GM18870 (cell line): ENCODE results near the gene FGB.

Source experiments
- ATAC-seq: cut with Tn5 transposase; IDR thresholded peaks from one replicate; pipeline ENCODE4 v1.9.1; 2021; ENCODE audit warnings: moderate library complexity; ENCODE audit not compliant: unreplicated experiment

FGB gene

DNA sequence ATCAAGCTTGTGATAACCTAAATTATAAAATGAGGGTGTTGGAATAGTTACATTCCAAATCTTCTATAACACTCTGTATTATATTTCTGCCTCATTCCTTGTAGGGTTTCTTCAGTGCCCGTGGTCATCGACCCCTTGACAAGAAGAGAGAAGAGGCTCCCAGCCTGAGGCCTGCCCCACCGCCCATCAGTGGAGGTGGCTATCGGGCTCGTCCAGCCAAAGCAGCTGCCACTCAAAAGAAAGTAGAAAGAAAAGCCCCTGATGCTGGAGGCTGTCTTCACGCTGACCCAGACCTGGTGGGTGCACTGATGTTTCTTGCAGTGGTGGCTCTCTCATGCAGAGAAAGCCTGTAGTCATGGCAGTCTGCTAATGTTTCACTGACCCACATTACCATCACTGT, 2.9 kb downstream of the FGB start:
- ATAC-seq = no peak

DNA sequence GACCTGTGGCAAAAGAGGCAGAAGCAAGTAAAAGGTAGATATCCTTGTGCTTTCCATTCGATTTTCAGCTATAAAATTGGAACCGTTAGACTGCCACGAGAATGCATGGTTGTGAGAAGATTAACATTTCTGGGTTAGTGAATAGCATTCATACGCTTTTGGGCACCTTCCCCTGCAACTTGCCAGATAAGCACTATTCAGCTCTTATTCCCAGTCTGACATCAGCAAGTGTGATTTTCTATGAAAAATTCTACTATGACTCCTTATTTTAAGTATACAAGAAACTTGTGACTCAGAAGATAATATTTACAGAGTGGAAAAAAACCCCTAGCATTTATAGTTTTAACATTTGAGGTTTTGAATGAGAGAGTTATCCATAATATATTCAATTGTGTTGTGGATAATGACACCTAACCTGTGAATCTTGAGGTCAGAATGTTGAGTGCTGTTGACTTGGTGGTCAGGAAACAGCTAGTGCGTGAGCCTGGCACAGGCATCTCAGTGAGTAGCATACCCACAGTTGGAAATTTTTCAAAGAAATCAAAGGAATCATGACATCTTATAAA, 3.9 kb downstream of the FGB start:
- no peak for ATAC-seq

- no peak for ATAC-seq
Observed at GRCh38 chr4:154569028-154569427, 6.2 kb downstream of the FGB start.

- ATAC-seq = no peak
Observed at GRCh38 chr4:154569584-154569983, 6.8 kb downstream of the FGB start.

- no peak for ATAC-seq
Observed at GRCh38 chr4:154573190-154573870, 10.5 kb downstream of the FGB start.

- ATAC-seq = no peak
Observed at GRCh38 chr4:154574311-154574710, 11.5 kb downstream of the FGB start.

DNA sequence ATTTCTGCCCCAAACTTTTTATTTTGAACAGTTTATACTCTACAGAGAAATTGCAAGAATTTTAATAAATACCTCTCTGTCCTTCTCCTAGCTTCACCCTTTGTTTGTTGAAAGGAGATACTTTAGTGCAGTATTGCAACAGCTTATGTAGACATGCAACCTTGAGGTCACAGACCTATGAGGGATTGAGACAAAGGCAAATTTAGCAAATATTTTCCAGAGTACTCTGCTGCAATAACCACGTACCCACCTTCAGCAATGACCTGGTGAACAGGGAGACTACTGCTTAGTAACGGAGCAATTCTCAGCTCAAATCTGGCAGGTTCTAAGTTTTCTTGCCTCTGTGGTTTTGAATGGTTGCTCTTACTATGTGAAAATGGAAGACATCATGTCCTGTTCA, 14.5 kb downstream of the FGB start:
- no peak for ATAC-seq

DNA sequence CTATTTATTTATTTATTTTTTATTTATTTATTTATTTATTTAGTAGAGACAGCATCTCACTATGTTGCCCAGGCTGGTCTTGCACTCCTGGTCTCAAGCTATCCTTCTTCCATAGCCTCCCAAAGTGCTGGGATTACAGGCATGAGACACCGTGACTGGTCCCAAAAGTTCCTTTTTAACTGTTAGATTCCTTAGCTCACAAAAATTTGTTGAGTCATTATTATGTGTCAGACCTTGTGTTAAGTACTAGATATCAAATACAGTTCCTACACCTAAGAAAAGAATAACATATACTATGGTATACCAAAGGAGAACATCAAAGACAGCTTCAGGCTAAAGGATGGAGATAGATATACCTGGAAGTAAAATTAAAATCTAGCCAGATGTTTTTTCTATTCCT, 16.1 kb downstream of the FGB start:
- no peak for ATAC-seq

- ATAC-seq = no peak
Observed at GRCh38 chr4:154579927-154580326, 17.1 kb downstream of the FGB start.

GRCh38 chr4:154582723-154583122, 19.9 kb downstream of the FGB start:
- no peak for ATAC-seq

- ATAC-seq = no peak
Observed at GRCh38 chr4:154583230-154583629, 20.4 kb downstream of the FGB start.

- ATAC-seq = no peak
Observed at GRCh38 chr4:154583677-154584076, 20.9 kb downstream of the FGB start.

DNA sequence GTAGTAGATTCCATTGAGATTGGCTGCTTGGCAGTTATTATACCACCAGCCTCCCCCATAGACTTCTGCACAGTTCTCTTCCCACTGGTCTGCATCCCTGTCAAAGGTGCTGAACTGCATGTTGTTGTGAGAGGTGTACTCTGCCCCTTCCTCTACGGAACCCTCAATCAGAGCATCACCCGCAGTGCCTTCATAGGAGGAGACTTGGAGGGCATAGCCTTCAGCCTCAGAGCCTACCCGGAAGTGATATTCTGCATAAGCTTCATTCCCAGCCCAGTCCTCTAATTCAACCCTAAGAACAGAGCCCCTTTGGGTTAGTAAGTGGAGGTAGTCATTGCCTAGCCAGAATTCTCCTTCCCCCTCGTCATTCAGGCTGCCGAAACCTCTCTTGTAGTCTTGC, 21.4 kb downstream of the FGB start:
- ATAC-seq = no peak

DNA sequence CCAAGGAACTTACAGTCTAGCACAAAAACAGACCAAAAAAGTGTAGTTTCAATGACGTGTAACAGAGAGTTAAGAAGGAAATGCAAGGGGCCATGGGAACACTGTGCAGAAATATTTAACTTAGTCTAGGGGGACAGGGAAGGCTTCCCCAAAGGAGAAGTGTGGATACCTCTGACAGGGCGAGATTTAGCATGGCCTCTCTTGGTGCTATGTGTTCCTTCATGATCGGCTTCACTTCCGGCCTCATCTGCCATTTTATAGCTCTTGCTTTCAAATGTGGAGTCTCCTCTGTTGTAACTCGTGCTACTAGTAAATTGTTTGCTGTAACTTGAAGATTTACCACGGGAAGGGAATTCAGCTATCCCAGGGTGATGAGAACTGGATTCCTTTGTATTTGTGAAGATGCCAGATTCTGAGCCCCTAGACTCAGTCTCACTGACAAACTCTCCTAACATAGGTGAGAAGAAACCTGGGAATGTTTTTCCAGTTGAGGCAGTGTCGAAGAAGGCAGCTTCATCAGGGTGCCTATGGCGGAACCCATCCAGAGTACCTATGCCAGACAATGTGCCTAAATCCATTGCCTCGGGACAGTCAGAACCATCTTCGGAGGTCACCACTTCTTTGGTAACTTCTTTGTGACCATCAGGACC, 22.7 kb downstream of the FGB start:
- ATAC-seq = no peak

- ATAC-seq = no peak
Observed at GRCh38 chr4:154586296-154587033, 23.7 kb downstream of the FGB start.

DNA sequence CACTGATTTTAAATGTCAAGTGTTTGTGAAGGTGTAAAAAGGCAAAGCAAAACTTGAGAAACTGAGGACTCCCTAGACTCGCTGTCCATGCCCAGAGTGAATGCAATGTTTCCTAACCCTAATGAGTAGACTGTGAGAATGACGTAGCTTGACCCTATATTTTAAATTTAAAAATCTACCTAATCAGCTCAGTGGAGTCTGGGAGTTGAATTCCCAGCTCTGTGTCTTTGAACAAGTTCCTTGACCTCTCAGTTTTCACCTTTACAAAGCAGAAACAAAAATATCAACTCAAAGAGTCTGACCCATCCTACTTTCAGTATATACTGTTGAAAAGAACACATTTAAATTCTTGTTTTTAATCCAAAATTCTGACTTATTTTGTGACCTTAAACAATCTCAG, 25.4 kb downstream of the FGB start:
- ATAC-seq = no peak

DNA sequence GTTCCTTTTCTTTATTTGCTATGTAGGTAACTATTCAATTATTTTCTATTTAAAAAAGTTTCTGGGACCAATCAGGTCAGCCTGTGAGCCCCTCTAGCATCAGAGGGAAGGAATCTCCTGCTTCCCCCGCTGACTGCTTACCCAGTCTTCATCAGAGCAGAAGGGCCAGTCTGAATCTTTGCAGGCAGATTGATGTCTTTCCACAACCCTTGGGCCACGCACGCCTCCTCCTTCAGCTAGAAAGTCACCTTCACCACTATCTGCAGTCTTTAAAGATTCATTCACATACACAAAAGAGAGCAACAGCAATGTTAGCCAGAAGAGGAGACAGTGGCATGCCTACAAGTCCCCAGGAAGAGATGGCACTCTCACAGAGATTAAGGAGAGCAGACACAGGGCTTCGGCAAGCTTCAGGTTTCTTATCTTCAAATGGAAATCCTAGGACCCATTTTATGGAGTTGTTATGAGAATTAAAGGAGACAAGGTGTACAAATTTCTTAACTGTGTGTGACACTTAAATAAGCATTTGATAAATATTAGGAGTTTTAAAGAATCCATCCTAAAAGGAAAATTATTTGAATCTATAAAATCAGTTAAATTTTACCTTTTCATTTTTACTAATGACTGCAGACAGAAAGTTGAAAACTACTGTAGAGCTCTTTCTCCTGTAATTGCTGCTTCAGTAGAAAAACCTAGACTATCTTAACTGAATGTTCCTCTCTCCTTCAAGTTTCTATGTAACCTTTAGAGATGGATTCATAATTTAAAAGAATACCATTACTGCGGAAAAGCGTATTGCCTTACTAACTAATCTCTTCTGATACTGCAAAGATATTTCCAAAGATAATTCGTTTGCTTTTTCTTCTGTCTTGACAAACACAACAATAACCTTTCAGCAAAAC, 26.7 kb downstream of the FGB start:
- ATAC-seq = no peak

- no peak for ATAC-seq
Observed at GRCh38 chr4:154590329-154591006, 27.7 kb downstream of the FGB start, which contains the start of gene FGA. Gene FGA, minus strand, starts transcription at chr4:154590742. Its CDS starts 55 bp downstream, at chr4:154590687.

DNA sequence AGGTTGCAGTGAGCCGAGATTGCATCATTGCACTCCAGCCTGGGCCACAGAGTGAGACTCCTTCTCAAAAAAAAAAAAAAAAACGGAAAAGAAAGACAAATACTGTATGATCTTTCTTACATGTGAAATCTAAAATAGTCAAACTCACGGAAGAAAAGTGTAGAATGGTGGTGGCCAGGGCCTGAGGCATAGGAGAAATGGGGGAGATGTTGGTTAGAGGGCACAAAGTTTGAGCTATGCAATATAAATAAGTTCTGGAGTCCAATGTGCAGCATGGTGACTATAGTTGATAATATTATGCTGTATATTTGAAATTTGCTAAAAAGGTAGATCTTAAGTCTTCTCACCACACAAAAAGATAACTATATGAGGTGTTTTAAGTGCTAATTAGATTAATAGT, 29.1 kb downstream of the FGB start:
- ATAC-seq = no peak

- no peak for ATAC-seq
Observed at GRCh38 chr4:154593868-154594267, 31.1 kb downstream of the FGB start.
